Measurements from ENCODE around the gene SERPINB4. TPM values are rescaled to one million over a fixed set of nuclear protein-coding genes. Genes with fewer than 3 reads are reported as not detected.

The SERPINB4 gene
- total RNA-seq, 1 donor from 2014 or later = not detected

- DNase-seq (ENCODE audit: low spot score) = no peak
These were observed 16.2 kb downstream of the SERPINB4 start for GRCh38 chr18:63627819-63628218.

DNA sequence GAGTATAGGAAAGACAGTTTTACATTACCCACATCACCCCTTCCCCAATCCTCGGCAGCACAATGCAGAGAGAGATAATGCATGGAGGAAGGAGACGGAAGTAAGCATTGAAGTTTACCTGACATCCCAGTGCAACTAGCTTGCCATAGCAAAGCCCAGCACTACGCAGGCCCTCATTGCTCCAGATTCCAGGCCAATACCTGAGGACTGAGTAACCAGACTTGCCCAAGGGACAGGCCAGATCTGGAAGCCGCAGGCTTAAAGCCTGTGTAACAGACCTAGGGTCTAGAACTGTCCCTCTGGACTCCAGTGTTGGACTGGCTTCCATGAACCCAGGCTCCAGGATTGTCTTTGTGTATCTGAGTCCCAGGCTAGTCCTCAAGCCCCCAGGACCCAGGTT is 17.6 kb downstream of the SERPINB4 start:
- DNase-seq (ENCODE audit: low spot score) = no peak

DNA sequence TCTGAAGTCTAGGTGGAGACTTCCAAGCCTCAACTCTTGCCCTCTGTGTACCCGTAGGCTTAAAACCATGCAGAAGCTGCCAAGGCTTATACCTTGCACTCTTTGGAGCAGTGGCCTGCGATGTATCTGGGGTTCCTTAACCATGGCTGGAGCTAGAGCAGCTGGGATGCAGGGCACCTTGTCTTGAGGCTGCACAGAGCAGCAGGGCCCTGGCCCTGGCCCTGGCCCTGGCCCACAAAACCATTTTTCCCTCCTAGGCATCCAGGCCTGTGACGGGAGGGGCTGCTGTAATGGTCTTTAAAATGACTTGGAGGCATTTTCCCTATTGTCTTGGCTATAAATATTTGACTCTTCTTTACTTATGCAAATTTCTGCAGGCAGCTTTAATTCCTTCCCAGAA is 19.2 kb downstream of the SERPINB4 start:
- no peak for DNase-seq (ENCODE audit: low spot score)

DNA sequence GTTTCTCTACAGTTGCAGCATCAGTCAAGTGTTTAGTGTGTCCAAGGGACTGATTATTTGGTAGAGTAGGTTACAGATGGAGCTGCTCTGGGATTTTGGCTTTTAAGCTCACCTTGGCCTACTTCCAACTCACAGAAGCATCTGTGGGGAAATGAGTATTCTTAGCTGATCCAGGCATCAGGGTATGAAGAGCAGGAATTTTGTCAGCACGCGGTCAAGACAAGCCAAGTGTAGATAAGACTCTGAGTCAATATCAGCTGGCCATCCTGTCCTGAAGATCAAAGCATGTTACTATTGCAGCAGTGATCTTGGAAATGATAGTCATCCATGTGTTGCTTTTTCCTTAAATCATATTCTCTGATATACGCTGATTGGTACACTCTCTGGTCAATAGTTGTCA is 24.4 kb downstream of the SERPINB4 start:
- DNase-seq (ENCODE audit: low spot score) = no peak

DNA sequence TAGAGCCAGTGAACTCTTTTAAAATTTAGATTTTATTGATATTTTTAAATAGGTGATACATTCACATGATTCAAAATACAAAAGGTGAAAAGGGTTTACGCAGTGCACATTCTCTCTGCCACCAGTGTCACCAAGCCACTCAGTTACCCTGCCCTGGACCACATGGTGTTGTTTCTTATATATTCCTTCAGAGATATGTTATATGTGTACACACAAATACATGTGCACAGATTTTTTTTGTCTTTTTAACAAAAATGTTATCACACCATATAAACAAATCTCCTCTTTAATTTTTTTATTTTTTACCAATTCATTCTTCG is 26.2 kb downstream of the SERPINB4 start:
- no peak for DNase-seq (ENCODE audit: low spot score)

DNA sequence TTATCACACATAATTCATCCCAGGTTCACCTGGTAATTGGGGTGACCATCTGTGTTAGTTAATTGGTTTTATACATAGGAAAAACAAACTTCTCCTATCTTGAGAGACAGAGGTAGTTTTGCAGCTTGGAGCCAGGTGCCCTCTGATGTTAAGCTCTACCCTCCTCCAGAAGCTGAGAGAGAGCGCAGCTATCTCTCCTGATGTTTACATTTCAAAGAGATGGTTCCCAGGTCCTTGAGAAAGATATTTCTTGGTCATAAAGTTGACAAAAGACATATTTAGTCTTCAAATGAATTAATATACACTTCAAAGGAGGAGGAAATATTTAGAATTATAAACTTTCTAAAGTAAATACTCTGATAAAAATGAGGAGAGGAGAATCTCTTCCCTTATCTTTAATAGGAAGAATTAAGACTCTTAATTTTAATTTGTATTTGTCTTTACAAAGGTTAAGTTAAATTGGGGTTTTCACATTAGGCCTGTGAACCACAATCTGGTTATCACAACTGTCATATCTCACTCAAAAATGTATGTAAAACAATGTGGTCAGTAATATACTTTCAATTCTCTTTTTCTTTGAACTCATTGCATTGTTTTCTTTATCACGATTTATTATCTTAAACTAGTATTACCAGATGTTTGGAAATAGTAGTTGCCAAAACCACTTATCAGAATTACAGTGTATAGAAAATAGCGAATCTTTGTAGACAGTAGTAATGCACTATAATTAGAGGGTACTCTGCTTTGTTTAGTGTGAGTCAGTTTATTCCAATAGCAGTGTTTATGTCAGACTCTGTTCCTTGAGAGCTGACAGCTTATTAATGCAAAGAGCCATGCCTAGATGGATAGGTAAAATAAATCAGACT is 26.8 kb downstream of the SERPINB4 start:
- no peak for DNase-seq (ENCODE audit: low spot score)

GRCh38 chr18:63613420-63613819 is 30.6 kb downstream of the SERPINB4 start:
- no peak for DNase-seq (ENCODE audit: low spot score)

DNA sequence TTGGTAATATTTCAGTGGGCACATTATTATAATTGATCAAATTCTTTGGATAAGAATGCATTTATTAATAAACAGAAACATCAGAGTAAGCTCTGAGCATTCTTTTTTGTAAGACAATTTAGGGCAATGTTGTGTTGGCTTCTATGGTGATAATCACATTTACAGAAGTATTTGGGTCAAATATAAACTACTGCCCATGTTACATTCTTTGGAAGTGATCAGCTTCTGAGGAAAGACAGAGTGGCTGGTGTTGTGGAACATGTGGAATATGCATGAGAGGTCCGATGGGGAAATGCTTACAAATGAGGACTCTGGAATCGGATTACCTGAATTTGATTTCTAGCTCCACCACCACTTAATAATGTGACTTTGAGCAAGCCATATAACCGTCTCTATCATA is 37.5 kb downstream of the SERPINB4 start:
- DNase-seq (ENCODE audit: low spot score) = no peak

DNA sequence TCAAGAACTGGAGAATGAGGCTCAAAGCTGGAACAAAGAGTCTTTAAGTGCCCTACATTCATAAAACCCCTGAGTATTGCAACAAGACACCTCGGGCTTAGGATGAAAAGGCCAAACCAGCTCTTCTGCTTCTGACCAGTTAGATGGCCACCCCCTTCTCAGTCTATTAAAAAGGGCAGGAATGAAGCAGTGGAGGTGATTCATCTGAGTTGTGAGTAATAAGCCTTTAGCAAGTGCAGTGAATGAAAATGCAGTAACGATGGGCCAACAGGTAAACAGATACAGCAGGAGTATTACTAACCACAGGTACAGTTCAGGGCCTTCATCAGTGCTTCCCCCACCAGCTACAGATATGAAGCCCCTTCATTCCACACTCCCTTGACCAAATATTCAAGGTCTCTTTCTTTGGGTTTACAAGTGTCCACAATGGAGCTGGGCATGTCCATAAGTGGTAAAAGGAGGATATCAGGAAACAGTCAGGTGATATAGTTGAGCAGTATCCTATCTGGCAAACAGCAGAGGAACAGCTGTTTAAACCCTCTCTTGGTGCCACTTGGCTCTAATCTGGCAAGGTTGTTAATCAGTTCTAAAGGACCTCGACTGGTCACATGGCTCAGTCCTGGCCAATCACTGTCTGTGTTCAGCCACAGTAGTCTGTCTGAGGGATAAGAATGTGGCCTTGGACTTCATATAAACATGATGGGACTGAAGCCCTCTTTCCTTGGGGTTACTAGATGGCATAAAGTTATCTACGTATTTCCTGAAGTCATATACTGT is 39.1 kb downstream of the SERPINB4 start:
- no peak for DNase-seq (ENCODE audit: low spot score)

DNA sequence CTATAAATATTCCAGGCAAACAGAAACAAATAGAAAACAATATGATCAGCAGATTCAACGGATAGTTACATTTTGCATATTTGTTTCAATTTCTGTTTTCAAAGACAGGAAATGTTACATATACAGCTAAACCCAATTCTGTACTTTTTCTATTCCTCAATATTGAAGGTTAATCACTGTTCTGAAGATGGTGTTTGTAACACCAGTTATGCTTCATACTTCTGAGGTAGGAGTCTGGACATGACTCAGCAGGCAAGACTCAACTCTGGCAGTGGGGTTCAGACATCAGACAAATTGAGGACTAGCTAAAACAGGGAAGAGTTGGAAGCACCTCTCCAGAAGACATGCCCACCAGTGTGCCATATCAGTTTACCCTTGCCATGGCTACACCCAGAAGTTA is 40.3 kb downstream of the SERPINB4 start:
- DNase-seq (ENCODE audit: low spot score) = no peak

DNA sequence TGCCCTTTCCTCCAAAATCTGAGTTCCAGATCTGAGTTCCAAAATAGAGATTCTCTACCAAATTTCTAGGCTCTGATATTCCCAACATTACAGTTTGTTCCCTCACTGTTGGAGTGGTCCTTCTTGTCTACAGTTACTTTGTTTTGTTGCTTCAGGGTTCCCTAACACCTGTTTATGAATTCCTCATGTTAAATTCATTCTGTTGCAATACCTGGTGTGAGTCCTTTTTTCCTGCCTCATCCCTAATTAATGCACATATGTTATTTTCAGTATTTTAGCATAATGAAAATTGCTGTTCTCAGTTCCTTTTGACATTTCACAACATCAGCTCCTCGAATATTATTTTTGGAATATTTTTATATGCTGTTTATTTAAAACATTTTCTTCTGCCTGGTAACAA is 40.7 kb downstream of the SERPINB4 start:
- no peak for DNase-seq (ENCODE audit: low spot score)

DNA sequence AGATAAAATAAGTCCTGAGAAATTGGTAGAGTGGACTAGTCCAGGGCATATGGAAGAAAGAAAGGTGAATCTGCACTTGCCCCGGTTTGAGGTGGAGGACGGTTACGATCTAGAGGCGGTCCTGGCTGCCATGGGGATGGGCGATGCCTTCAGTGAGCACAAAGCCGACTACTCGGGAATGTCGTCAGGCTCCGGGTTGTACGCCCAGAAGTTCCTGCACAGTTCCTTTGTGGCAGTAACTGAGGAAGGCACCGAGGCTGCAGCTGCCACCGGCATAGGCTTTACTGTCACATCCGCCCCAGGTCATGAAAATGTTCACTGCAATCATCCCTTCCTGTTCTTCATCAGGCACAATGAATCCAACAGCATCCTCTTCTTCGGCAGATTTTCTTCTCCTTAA is 47.1 kb downstream of the SERPINB4 start:
- no peak for DNase-seq (ENCODE audit: low spot score)

DNA sequence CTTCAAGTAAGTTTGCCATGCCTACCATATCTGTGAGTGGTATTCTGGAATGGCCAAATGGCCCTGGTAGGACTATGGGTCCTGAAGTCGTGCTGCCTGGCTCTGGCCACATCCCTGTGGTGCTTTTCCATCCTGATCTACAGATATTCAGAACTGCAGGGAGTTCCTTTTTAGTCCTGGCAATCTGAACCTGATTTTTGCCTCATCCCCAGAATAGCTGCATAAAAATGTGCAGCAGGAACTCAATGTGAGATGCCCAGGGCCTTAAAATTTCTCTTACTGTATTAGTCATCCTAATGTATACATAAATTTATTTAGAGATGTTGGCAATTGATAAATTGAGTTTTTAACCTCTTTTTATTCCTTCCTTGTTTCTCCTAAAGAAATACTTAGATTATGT is 51.6 kb downstream of the SERPINB4 start:
- no peak for DNase-seq (ENCODE audit: low spot score)

DNA sequence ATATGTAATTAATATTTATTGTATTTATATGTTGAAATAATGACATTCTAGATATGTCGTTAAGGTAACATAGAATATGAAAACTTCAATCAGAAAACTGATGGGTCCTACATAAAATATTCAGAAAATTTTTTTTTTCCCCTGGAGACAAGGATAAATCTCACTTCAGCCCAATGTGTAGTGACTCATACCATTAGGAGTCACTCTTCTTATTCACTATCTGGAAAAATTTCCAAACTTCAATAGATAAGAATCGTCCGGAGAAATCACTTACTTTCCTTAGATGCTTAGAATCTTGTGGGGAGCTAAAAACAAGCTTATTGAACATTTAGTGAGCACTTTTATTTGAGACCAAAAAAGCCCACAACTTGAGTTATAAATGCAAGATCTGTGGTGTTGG is 52.3 kb downstream of the SERPINB4 start:
- DNase-seq (ENCODE audit: low spot score) = no peak

DNA sequence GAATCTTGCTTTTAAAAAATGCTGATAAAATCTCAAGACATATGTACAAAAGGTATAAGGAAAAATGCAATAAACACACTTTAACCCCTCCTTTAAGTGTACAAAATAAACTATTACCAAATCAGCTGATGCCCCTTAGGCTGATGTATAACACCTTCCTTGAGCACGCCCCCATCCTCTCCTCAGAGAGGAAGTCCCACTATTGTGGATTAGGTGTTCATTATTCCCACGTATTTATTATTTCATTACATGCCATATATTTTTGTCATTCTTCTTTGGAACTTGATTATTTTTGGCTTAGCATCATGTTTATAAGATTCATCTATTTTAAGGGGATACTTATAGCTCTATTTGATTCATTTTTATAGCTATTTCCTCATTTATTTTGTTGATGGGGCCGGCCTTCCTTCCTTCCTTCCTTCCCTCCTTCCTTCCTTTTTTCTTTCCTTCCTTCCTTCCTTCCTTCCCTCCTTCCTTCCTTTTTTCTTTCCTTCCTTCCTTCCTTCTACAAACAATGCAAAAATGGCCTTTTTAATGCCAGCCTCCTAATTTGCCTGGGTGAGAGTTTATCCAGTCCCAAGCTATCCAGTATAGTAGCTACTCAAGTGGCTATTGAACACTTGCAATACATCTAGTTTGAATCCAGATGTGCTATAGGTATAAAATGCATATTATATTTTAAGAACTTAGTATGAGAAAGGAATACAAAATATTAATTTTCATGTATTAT is 52.9 kb downstream of the SERPINB4 start:
- no peak for DNase-seq (ENCODE audit: low spot score)

DNA sequence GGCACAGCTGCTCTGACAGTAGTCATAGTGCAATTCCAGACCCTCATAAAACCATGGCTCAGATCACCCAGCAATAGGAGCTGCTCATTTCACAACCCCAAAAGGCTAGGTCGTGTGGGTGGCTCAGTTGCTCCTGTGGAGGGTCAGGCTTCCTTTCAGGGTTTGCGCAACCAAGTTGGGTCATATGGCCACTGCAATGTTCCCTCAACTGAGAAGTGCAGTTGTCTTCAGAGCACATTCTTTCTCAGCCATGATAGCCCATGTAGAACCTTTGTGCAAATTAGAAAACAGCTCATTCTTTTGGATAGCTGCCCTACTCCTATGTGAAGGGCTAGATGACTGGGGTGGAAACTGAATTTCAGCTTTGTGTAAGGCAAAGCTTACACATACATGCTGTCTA is 53.7 kb downstream of the SERPINB4 start:
- DNase-seq (ENCODE audit: low spot score) = no peak

- DNase-seq (ENCODE audit: low spot score) = no peak
These were observed 55.1 kb downstream of the SERPINB4 start for GRCh38 chr18:63588909-63589308.

Other genes with a start within 250 kb of the SERPINB4 start
- 85.8 TPM for gene VPS4B, start 221.8 kb downstream of the SERPINB4 start, total RNA-seq
- gene SERPINB5, start 167.3 kb downstream of the SERPINB4 start, total RNA-seq = 25.7 TPM
- gene SERPINB12, start 101.9 kb downstream of the SERPINB4 start, total RNA-seq = not detected
- gene SERPINB13, start 56.9 kb downstream of the SERPINB4 start, total RNA-seq = not detected
- gene SERPINB3, start 17.6 kb upstream of the SERPINB4 start, total RNA-seq = not detected
- not detected for gene SERPINB11, start 58.7 kb upstream of the SERPINB4 start, total RNA-seq
- not detected for gene SERPINB7, start 131.2 kb upstream of the SERPINB4 start, total RNA-seq
- not detected for gene SERPINB2, start 243.4 kb upstream of the SERPINB4 start, total RNA-seq

All from ureter (tissue), 1 donor.